Stimulated activated CD4-positive, alpha-beta T cell treated with anti-CD3 and anti-CD28 coated beads, Interleukin-12 subunit alpha, Interleukin-12 subunit beta, amount 100 ng/mL, for 24 hours (primary cell): ENCODE data around the gene NAP1L1.

Source experiments
- DNase-seq, 2 experiments: peaks; one replicate each; pipeline ENCODE4 v3.0.0-alpha.2; 2020; ENCODE audit warnings: low read depth in 2 of 2

Gene NAP1L1

GRCh38 chr12:76083904-76084862 is at the start of gene NAP1L1:
NAP1L1 (minus strand) TSS chr12:76084685; CDS start chr12:76074219, 10,466 bp downstream.
- peak; percentile 91 to 97 for DNase-seq

DNA sequence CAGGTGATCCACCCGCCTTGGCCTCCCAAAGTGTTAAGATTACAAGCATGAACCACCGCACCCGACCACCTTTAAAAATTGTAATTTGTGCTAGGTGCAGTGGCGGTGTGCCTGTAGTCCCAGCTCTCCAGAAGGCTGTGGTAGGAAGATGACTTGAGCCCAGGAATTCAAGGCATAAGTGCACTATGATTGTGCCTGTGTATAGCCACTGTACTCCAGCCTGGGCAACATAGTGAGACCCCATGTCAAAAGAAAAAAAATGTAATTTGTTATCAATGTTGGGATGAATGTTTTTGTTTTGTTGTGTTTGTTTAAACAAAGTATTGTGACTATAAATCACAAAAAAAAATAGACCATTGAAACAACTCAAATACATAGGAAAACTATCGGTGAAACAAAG is 43.1 kb upstream of the NAP1L1 start:
- no peak for DNase-seq

DNA sequence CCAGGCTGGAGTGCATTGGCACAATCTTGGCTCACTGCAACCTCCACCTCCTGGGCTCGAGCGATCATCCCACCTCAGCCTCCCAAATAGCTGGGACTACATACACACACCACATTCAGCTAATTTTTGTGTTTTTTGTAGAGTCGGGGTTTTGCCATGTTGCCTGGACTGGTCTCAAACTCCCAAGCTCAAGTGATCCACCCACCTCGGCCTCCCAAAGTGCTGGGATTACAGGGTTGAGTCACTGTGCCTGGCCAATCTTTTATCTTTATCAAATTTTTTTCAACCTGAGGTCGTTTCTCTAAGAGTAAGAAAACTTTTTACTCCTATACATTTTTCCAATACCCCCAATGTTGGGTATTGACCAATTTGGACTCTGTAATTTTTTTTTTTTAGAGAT is 40.0 kb upstream of the NAP1L1 start:
- no peak for DNase-seq

- no peak for DNase-seq
Observed at GRCh38 chr12:76123259-76124212, 39.1 kb upstream of the NAP1L1 start.

GRCh38 chr12:76119887-76120286 is 35.4 kb upstream of the NAP1L1 start:
- no peak for DNase-seq

- no peak for DNase-seq
Observed at GRCh38 chr12:76117751-76118150, 33.3 kb upstream of the NAP1L1 start.

DNA sequence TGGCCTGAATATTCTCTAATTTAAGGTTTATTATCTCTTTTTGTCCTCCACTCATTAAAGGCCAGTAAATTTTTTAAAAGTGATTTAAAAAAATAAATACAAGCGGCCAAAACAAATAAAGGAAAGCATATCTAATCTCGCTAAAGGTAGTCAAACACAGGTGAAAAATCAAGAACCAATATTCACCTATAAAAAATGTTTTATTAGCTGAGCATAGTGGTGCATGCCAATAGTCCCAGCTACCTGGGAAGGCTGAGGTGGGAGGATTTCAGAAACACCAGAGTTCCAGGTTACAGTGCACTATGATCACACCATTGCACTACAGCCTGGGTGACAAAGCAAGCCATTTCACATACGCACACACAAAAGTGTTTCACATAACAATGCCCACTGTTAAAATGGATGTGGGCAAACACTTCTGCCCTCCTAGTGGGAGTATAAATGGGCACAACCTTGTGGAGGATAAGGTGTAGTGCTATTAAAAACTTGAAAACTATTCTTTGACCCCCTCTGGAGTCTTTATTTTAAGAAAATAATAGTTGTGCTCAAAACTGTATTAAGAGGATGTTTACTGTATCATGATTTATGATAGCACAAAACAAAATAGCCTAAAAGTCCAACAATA is 32.7 kb upstream of the NAP1L1 start:
- no peak for DNase-seq

- no peak for DNase-seq
Observed at GRCh38 chr12:76113800-76114757, 29.6 kb upstream of the NAP1L1 start.

GRCh38 chr12:76111209-76111749 is 26.8 kb upstream of the NAP1L1 start:
- no peak for DNase-seq

DNA sequence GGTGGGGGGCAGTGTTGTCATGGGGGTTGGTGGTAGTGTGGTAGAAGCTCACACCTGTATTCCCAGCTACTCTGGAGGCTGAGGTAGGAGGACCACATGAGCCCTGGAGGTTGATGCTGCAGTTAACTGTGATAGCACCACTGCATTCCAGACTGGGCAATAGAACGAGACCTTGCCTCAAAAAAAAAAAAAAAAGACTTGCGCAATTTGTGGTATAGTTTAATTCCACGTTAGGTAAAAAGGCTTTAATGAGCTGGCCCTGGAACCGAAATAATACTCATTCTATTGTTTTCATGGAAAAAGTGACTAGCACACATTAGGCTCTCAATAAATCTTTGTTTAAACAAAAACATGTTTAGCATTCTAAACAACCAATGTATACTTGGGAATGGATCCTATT is 25.4 kb upstream of the NAP1L1 start:
- DNase-seq = no peak

DNA sequence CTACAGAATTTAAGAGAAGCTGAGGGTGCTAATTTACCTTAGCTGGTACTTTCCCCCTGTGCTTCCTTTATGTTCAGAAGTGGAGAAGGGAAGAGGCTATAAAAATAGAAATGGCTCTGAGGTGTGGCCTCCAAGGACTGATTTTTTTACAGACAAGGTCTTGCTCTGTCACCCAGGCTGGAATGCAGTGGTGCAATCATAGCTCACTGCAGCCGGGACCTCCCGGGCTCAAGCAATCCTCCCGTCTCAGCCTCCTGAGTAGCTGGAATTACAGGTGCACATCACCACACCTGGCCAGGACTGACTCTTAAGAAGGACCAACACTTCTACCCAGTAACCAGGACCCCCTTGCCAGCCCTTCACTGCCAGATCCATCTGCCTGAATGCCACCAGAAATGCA is 23.9 kb upstream of the NAP1L1 start:
- no peak for DNase-seq

GRCh38 chr12:76106631-76107030 is 22.1 kb upstream of the NAP1L1 start:
- DNase-seq = no peak

DNA sequence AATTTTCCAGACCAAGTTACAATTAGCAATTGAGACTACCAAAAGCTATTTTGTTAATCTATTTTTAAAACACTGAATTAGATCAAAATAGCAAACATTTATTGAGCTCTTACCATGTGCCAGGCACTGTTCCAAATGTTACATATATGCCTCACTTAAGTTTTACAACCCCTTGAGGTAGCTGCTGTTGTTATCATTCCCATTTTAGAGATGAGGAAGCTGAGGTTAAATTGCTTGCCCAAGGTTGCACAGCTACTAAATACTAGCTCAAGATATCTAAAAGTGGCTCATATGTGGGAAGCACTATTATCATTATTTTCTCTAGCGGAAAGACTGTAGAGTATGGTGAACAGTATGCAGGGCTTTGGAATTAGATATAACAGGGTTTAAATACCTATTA is 19.5 kb upstream of the NAP1L1 start:
- no peak for DNase-seq

DNA sequence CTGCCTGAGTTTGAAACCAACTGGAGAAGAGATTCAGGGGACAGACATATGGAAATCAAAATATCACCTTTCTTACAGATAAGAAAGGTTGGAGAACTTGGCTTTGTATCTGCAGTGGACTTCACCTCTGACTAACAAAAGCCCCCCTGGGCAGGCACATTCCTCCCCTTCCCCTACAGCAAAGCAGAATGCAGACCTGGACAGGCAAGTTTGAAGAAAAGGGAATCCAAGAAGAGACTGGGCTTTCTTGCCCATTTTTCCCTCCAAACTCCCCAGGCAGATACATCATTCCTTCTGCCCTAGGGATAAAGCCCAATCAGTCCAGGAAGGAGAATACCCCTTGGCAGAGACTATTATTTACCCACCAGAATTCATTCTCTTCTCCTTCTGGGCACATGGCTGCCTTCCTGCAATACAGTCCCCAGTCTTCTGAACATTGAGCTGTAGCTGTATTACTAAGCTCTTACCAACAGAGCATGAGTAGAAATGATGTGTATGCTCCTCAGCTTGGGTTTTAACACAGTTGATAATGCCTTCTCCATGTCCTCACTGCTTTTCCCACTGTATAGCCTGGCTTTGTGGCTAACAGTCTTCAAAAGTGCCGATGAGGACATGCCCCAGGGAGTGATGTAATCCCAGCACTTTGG is 17.4 kb upstream of the NAP1L1 start:
- DNase-seq = no peak

GRCh38 chr12:76096079-76096646 is 11.7 kb upstream of the NAP1L1 start:
- no peak for DNase-seq

- no peak for DNase-seq
Observed at GRCh38 chr12:76094754-76095153, 10.3 kb upstream of the NAP1L1 start.

DNA sequence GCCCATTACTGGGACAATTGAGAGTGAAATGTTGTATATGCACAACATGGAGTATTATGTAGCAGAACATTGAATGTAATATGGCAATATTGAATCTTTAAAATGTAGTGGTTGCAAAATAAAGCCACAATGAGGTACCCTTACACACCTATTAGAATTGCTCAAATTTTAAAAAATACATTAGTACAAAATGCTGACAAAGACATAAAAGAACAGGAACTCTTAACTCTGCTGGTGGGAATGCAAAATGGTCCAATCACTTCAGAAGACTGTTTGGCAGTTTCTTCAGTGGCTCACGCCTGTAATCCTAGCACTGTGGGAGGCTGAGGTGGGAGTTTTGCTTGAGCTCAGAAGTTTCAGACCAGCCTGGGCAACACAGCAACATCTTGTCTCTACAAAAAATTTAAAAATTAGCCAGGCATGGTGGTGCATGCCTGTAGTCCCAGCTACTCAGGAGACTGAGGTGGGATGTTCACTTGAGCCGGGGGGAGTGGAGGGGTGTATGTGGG is 6.8 kb upstream of the NAP1L1 start:
- DNase-seq = no peak

GRCh38 chr12:76085520-76085868 is 1.0 kb upstream of the NAP1L1 start:
- DNase-seq = no peak

DNA sequence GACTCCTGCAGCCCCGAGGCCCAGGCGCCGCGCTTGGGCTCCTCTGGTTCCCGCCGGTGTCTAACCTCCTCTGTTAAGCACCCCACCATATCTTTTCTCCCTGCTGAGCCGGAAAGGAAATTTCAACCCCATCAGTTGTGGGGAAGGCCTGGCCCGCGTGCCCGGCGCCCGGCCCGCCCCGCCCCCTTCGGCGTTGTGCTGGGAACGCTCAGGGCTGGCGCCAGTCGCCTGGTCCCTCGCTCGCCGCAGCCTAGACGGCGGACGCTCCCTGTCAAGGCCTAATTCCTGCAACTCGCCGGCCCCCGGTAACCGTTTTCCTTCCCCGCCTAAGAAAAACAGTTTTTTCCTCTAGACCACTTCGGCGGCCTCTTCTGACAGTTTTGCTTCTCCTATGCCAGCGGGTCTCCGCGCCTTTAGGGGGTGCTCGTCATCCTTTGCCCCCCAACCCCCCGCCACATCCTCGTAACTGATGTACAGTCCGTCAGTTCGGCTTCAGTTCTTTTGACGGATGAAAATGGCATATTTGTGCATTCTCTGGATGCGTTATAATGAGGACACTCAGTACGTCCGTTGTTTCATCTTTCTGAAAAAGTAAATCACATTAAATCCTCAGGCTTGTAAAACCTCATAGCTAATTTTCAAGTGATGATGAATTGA is 506 bp upstream of the NAP1L1 start:
- no peak for DNase-seq
